Retina (tissue), 1 donor: ENCODE measurements around the gene NOPCHAP1.
"Not testable (repeated sequence)": the region's sequence is repeated elsewhere in the genome, so short reads cannot be mapped to it uniquely, and the experiment has no call there.

Experiments used
- DNase-seq: peaks from one replicate; pipeline ENCODE4 v3.0.0-alpha.2; 2016

Gene NOPCHAP1

DNA sequence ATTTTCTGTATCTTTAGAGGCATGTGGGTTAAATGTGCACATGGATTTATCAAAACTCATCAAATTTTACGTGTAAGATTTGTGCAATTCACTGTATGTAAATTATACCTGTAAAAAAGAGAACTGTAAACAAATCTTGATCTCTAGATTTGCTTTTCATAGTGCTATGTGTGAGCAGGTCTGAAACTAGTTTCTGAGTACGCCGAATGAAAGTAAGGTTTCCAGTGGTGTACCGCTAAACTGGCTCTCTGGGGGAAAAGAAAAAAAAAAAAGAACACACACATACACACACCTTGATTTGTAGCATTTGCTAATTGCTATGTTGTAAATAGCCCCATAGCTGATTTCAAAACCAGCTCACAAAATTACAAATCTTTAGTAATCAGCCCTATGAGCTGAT, 19.4 kb upstream of the NOPCHAP1 start:
- DNase-seq, result no peak

GRCh38 chr12:104969343-104969742, 16.8 kb upstream of the NOPCHAP1 start:
- DNase-seq, result no peak

- DNase-seq, result no peak
Observed at GRCh38 chr12:104971306-104971705, 14.8 kb upstream of the NOPCHAP1 start.

- no peak for DNase-seq
Observed at GRCh38 chr12:104973250-104973649, 12.9 kb upstream of the NOPCHAP1 start.

- no peak for DNase-seq
Observed at GRCh38 chr12:104974626-104975290, 11.4 kb upstream of the NOPCHAP1 start.

GRCh38 chr12:104975587-104976343, 10.4 kb upstream of the NOPCHAP1 start:
- DNase-seq, result no peak

GRCh38 chr12:104976703-104977102, 9.4 kb upstream of the NOPCHAP1 start:
- no peak for DNase-seq

DNA sequence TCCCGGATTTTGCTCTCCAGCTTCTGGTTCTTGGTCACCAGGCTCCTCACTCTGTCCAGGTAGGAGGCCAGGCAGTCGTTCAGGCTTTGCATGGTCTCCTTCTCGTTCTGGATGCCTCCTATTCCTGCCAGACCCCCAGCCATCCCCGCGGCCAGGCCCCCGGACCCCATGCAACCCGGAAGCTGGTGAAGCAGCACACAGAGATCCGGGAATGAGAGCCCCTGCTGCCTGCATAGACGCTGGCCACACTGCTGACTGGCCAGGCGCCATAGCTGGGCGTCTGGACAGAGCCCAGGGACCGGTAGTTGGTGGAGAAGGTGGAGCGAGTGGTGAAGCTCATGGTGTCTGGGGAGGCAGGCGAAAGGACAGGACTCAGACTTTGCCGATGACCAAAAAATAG, 8.4 kb upstream of the NOPCHAP1 start:
- not testable (repeated sequence) for DNase-seq

DNA sequence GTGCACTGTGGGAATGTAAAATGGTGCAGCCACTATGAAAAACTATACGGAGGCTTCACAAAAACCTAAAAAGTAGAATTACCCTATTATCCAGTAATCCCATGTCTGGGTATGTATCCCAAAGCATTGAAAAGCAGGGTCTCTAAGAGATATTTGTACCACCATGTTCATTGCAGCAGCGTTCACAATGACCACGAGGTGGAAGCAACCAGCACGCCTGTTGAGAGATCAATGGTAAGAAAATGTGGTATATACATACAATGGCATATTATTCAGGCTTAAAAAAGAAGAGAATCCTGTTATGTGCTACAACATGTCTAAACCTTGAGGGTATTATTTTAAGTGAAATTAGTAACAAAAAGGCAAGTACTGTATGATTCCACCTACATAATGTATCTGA, 910 bp upstream of the NOPCHAP1 start:
- DNase-seq, result no peak

GRCh38 chr12:104990950-104991349, 4.8 kb downstream of the NOPCHAP1 start:
- DNase-seq, result no peak

GRCh38 chr12:104991565-104992128, 5.5 kb downstream of the NOPCHAP1 start:
- DNase-seq, result no peak

- no peak for DNase-seq
Observed at GRCh38 chr12:104994336-104994735, 8.2 kb downstream of the NOPCHAP1 start.

GRCh38 chr12:104997541-104997940, 11.4 kb downstream of the NOPCHAP1 start:
- DNase-seq, result no peak

- DNase-seq, result no peak
Observed at GRCh38 chr12:104998423-104999346, 12.6 kb downstream of the NOPCHAP1 start.

GRCh38 chr12:104999347-104999685, 13.2 kb downstream of the NOPCHAP1 start:
- DNase-seq, result no peak

GRCh38 chr12:105001476-105001875, 15.4 kb downstream of the NOPCHAP1 start:
- no peak for DNase-seq

DNA sequence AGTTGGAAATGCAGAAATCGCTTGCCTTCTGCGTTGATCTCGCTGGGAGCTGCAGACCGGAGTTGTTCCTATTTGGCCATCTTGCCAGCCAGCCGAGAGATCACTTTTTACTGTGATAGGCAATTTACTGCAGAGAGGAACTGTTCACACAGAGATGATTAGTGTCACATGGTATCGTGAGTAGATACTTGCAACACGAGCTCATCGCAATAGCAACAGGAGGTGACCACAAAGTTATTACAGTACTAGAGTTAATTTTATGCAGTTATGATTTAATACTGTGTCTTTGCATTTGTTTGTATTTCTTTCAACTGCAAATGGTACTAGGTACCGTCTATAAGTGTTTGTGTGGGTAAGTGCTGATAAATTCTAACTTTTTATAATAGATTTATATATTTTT, 27.8 kb downstream of the NOPCHAP1 start:
- no peak for DNase-seq

DNA sequence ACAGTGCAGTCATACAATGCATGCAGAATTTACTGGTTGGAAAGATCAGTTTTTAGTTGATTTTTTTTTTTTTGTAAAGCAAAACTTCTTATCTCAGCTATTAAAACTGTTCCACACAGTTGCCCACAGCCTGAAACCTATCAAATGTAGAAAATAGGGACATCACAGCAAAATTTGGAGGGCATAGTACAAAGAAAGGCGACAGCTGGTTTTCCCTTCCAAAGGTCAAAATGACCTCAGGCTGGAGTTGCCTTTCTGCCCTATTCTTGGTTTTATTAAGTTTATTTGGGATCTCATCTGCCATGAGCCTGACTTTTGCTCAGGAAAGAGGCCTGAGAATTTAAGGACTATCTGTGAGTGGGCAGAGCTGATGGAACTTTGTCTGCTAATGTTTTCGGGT, 28.5 kb downstream of the NOPCHAP1 start:
- no peak for DNase-seq

- DNase-seq, result no peak
Observed at GRCh38 chr12:105015543-105015942, 29.4 kb downstream of the NOPCHAP1 start.

DNA sequence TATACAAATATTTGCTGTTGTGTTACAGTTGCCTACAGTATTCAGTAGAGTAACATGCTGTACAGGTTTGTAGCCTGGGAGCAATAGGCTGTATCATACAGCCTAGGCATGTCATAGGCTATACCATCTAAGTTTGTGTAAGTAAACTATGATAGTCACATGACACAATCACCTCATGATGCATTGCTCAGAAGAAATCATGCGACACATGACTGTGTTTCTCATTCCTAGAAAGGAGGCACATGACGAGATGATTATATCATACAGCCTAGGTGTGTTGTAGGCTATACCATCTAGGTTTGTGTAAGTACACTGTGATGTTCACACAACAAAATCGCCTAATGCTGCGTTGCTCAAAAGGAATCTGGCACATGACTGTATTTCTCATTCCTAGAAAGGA, 31.9 kb downstream of the NOPCHAP1 start:
- no peak for DNase-seq

- DNase-seq, result no peak
Observed at GRCh38 chr12:105018776-105019175, 32.7 kb downstream of the NOPCHAP1 start.

DNA sequence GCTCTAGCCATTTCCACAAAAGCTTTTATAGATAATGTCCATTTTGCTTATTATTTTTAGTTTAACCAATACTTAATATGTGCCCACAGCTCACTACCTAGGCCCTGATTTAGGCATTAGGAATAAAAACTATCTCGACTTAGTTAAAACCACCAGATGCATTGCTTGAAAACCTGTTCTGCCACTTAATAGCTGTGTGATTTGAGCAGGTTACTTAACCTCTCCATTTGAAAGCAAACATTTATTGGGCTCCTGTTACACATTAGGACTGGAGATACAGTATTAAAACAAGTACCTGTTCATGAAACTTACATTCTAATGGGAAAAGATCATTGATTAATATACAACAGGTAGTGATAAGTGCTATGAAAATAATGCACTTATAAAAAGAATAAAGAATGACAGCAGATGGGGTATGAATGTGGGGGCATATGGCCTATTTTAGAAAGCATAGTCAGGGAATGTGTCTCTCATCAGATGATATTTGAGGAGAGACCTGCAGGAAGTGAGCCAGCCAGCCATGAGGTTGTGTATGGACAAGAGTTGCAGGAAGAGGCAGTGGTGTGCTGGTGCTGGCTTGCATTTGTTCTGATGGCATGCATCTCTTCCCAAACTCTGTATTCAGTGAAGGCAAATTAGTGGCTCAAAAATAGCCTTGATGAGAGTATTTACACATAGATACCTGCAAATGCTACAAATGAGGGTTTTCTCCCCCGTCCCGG, 34.3 kb downstream of the NOPCHAP1 start:
- no peak for DNase-seq

- no peak for DNase-seq
Observed at GRCh38 chr12:105024928-105025327, 38.8 kb downstream of the NOPCHAP1 start.
